GM18502 (cell line): ENCODE measurements around the gene RYR2.
"Not testable (repeated sequence)": the region's sequence is repeated elsewhere in the genome, so short reads cannot be mapped to it uniquely, and the experiment has no call there.

Experiments used
- ATAC-seq: cut with Tn5 transposase; IDR thresholded peaks from one replicate; pipeline ENCODE4 v1.9.1; 2021; ENCODE audit warnings: mild to moderate bottlenecking; ENCODE audit not compliant: unreplicated experiment, poor library complexity

RYR2 gene

GRCh38 chr1:237134929-237135328 lies 92.9 kb downstream of the RYR2 start:
- ATAC-seq = no peak

GRCh38 chr1:237138551-237138950 lies 96.6 kb downstream of the RYR2 start:
- no peak for ATAC-seq

- no peak for ATAC-seq
These were observed 97.7 kb downstream of the RYR2 start for GRCh38 chr1:237139732-237140131.

GRCh38 chr1:237140986-237141385 lies 99.0 kb downstream of the RYR2 start:
- no peak for ATAC-seq

GRCh38 chr1:237141502-237141901 lies 99.5 kb downstream of the RYR2 start:
- no peak for ATAC-seq

- ATAC-seq = no peak
These were observed 103.6 kb downstream of the RYR2 start for GRCh38 chr1:237145379-237146135.

GRCh38 chr1:237146241-237146640 lies 104.3 kb downstream of the RYR2 start:
- ATAC-seq = no peak

- no peak for ATAC-seq
These were observed 107.9 kb downstream of the RYR2 start for GRCh38 chr1:237149857-237150256.

GRCh38 chr1:237151979-237152378 lies 110.0 kb downstream of the RYR2 start:
- ATAC-seq = not testable (repeated sequence)

GRCh38 chr1:237152506-237153335 lies 110.7 kb downstream of the RYR2 start:
- ATAC-seq = no peak

- ATAC-seq = no peak
These were observed 112.2 kb downstream of the RYR2 start for GRCh38 chr1:237154157-237154556.

- ATAC-seq = no peak
These were observed 122.7 kb downstream of the RYR2 start for GRCh38 chr1:237164406-237165352.

GRCh38 chr1:237166086-237166485 lies 124.1 kb downstream of the RYR2 start:
- ATAC-seq = no peak

GRCh38 chr1:237166593-237167101 lies 124.7 kb downstream of the RYR2 start:
- no peak for ATAC-seq

- no peak for ATAC-seq
These were observed 128.2 kb downstream of the RYR2 start for GRCh38 chr1:237170149-237170548.

- ATAC-seq = no peak
These were observed 129.6 kb downstream of the RYR2 start for GRCh38 chr1:237171454-237172117.

GRCh38 chr1:237172118-237172485 lies 130.1 kb downstream of the RYR2 start:
- ATAC-seq = no peak

GRCh38 chr1:237179503-237179902 lies 137.5 kb downstream of the RYR2 start:
- no peak for ATAC-seq

- no peak for ATAC-seq
These were observed 138.3 kb downstream of the RYR2 start for GRCh38 chr1:237180256-237180655.
